T-helper 2 cell (primary cell): ENCODE measurements around the gene LCN12.

ENCODE experiments used
- DNase-seq, 5 experiments: peaks; one replicate each; pipeline versions ENCODE4 v3.0.0 to v3.0.0-alpha.2; 2012 to 2022

The LCN12 gene

DNA sequence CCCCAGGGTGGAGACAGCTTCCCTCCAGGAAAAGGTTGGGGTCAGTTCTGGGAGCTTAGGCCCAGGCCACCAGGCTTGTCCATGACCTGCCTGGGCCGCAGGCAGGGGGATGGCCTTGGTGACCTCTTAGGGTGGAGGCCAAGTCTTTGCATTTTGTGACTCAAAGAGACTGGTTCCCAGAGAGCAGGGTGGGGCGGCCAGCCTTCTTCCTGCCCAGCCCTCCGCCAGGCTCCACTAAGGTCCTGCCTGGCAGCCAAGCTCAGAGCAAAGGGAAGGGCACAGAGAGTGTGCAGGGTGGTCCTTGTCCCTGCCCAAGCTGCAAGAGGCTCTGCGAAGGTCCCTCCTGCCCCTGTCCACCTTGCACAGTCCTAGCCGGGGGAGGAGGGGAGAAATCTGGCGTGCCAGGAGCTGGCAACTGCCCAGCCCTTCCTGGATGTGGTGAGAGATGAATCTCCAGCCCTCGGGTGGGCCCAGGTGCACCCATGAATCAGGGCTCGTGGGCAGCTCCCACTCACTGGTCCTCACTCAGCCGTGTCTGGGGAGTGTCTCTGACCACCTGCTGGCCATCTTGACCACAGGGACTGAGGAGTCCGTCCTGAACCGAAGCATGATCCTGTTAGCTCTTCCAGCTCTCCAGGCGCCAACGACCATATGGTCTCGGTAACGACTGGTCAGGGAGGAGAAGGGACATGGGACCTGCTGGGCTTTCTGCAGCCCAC lies 22.9 kb downstream of the LCN12 start:
- peak in 1 of 5 experiments; percentile 23 for DNase-seq

DNA sequence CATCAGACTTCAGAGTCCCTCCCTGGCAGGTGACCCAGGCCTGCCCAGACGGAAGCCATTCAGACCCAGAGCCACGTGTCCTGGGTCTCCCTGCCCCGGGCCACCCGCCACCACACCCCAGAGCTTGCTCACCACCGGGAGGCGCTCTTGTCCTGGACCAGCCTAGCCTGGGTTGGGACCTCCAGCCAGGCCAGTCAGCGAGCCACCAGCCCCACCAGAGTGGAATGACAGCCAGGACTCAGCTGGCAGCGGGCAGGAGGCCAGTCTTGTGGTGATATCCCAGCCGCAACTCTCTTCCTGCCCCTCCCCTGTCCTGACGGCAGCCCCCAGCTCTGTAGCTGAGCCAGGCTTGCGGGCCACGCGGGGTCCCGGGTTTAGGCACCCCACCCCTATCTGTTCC lies 23.6 kb downstream of the LCN12 start:
- peak in 1 of 5 experiments; percentile 19 for DNase-seq

DNA sequence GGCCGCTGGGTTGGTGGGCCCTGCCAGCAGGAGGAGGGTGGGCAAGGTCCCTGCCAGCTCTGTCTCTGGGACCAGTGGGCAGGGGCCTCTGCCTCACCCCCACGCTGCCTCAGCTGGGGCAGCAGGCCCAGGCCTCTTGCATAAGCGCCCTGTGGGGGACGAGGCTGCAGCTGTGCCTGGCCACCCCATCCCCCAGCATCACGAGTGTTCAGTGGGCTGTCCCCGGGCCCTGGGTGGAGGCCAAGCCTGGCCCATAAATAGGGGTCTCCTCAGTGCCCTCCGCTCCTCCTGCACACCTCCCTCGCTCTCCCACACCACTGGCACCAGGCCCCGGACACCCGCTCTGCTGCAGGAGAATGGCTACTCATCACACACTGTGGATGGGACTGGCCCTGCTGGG lies 25.1 kb downstream of the LCN12 start, which contains the start of gene PTGDS:
Gene PTGDS (plus strand): TSS at position 282 of the 400 bp plus-strand sequence. CDS start 75 bp downstream, at position 357.
- DNase-seq: no peak

DNA sequence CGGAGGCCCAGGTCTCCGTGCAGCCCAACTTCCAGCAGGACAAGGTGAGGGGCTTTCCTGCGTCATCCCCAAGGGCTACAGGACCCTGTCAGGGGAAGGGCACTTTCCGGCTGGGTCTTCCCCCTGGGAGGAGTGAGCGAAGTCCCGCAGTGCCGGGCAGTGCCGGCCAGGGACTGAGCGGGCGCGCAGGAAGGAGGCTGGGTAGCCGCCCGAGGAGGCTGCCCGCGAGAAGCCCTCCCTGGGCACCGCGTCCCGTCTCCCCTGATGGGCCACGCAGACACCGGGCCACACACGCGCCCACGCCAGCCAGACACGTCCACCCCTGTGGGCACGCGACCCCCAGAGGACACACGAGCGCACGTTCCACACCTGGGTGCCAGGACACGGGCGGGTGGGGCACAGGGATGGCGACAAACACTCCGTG lies 25.6 kb downstream of the LCN12 start:
- no peak for DNase-seq

DNA sequence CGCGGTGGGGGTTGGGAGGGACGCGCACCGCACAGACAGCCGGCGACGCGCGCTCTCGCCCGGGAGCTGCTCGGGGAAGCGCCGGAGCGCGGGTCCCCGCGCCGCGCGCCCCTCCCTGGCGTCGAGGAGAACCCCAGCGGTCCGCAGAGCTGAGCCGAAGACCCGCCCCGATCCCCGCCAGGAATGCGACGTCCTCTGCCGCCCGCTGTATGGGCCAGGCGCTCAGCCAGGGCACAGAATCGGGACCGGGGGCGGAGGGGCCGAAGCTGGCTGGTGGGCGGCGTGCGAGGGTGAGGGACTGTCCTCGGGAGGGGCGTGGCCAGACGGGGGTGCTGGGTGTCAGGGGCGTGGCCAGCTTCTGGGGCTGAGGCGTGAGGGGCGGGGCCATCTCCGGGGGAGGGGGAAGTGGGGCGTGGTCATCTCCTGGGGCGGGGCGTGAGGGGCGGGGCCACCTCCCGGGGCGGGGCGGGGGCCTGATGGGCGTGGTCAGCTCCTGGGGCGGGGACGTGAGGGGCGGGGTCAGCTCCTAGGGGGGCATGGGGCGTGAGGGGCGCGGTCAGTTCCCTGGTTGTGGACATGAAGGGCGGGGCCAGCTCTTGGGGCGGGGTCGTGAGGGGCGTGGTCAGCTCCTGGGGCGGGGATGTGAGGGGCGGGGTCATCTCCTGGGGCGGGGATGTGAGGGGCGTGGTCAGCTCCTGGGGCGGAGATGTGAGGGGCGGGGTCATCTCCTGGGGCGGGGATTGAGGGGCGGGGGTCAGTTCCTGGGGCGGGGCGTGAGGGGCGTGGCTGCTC lies 26.2 kb downstream of the LCN12 start:
- DNase-seq: peak; percentile 45 to 75 (median 70)

DNA sequence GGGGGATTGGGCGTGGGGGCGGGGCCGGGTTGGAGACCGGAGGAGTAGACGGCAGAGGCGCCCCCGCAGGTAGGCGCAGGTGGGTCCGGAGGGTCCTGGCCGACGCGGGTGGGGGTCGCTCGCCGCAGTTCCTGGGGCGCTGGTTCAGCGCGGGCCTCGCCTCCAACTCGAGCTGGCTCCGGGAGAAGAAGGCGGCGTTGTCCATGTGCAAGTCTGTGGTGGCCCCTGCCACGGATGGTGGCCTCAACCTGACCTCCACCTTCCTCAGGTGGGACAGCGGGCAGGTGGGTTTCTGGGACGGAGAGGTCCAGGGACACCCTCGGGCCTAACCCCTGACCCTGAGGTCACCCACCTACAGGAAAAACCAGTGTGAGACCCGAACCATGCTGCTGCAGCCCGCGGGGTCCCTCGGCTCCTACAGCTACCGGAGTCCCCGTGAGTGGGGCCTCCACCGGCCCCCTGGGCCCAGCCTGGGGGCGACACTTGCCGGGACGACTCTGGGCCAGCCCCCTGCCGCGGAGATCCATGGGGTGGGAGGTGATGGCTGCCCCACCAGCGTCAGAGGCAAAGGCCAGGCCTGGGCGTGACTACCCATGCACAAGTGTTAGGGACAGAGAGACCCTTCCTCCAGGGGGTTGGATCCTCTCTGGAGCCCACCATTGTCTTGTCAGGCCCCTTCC lies 26.9 kb downstream of the LCN12 start:
- no peak for DNase-seq

DNA sequence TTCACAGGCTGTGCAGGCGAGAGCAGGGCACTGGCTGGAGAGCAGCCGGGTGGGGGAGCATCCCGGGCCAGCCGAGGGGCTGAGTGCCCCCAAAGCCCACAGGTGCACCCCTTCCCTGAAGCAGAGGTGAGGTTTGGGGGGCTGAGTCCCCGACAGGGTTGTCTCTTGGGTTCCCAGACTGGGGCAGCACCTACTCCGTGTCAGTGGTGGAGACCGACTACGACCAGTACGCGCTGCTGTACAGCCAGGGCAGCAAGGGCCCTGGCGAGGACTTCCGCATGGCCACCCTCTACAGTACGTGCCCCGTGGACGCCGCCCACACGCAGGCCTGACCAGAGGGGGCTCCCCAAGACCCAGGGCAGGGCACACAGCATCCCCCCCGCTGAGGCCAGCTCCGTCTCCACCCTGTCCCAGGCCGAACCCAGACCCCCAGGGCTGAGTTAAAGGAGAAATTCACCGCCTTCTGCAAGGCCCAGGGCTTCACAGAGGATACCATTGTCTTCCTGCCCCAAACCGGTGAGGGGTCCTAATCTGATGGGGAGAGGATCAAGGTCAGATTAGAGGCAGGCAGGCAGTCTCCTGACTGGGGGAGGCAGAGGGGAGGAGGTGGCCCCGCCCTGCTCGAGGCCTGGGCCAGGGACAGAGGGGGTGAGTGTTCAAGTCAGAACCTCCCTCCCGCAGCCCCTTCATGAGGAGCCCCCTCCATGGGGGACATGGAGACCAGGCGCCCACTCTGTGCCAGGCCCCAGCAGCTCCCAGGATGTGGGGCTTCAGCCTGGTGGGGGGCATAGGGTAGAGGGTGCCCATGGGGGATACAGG lies 27.9 kb downstream of the LCN12 start:
- no peak for DNase-seq

DNA sequence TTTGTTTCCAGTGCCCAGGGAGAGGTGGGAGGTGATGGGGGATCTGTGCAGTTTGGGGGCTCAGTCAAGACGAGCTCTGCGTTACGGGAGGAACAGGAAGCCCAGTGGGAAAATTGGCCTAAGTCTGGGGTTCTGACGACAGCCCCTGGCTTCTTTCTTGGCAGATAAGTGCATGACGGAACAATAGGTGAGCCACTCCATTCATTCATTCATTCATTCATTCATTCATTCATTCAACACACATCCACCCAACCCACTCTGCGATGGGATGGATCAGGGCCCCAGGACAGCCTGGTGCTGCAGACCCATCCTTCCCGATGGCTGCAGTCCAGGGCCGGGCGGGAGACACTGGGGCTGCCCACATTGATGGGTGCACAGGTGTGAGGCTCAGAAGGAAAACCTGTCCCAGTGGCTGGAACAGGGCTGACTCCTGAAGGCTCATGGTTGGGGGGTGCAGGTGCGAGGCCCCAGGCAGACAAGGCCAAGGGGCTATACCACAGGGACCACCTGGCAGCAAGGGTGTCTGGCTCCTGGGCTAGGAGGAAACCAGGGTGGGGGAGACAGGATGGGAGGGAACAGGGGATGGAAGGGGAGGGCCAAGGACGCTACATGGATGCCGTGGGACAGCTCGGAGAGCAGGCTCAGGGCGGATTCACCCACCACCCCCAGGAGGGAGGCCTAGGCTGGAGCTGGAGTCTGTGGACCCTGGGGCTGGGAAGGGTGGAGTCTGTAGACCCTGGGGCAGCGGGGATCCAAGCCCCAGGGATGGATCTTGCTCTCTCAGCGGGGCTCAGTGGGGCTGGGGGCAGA lies 28.8 kb downstream of the LCN12 start:
- no peak for DNase-seq

DNA sequence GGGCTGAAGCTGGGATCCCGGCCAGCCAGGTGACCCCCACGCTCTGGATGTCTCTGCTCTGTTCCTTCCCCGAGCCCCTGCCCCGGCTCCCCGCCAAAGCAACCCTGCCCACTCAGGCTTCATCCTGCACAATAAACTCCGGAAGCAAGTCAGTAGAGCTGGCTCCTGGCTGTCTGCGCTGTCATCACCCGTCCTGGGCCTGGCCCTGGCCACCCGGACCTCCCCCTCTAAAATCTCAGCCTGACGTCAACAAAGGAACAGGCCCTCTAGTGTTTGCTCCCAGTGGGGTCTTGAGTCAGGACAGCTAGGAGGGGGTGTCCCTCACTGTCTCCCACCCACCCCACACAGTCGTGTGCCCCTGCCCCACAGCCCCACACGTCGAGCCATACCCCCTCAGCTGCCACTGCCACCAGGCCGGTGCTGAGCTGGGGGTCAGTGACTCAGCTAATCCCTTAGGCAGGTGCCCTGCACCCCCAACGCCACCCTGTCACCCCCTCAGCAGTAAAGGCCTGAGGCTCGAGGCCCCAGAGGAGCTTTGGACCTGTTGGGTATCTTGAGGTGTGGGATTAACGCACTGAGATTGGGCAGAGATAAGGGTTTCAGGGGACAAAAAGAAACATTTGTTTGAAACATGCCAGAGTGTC lies 29.6 kb downstream of the LCN12 start:
- no peak for DNase-seq

DNA sequence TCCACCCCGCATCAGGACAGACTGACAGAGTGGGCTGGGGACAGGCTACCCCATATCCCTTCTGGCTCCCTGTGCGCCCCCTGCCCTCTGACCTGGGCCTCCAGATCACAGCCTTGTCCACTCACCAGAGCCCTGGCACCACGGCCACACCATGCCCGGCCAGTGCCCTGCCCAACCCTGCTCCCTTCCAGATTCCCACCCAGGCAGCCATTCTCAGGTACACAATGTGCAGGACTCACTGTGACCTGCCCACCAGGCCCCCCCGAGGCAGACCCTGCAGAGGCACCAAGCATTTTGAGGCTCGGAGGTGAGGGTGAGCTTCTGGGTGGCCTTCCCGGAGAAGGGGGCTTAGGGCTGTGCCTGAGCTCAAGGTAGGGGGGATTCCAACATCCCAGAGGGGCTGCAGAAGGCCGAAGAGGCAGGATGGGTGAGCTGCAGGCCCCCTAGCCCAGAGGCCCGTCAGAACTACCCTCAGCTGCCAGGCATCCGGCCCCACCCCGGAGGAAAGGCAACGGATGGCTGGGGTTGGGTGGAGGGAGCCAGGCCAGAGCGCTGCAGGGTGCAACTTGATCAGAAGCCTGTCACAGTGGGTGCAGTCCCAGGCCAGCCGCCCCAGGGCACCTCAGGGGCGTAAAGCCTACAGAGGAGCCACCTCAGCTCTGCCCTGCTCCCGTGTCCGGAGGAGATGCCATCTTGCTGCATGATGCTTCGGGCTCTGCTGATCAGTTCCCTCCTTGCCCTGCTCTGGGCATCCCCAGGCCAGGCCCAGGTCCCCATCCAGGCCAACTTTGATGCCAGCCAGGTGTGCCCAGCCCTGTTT lies 30.4 kb downstream of the LCN12 start, which contains the start of gene LCNL1:
Gene LCNL1 (plus strand): TSS at position 762 of the 820 bp plus-strand sequence. CDS start 594 bp downstream, outside the sequence.
- no peak for DNase-seq

DNA sequence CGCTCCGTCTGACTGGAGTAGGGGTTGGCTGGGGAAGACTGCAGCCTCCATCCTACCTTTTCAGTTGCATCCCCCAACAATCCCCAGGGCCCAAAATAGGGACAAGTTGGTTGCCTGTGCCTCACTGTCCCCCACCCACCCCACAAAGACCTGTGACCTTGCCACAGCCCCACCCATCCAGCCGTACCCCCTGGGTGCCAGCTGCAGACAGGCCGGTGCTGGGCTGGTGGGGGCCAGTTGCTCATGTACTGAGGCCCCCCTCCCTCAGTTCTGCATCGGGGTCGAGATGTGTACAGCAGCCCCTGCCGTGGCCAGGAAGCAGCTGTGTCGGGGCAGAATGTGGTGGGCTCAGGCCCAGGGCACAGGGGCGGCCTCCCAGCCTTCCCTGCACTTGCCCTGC lies 31.1 kb downstream of the LCN12 start:
- DNase-seq: no peak

DNA sequence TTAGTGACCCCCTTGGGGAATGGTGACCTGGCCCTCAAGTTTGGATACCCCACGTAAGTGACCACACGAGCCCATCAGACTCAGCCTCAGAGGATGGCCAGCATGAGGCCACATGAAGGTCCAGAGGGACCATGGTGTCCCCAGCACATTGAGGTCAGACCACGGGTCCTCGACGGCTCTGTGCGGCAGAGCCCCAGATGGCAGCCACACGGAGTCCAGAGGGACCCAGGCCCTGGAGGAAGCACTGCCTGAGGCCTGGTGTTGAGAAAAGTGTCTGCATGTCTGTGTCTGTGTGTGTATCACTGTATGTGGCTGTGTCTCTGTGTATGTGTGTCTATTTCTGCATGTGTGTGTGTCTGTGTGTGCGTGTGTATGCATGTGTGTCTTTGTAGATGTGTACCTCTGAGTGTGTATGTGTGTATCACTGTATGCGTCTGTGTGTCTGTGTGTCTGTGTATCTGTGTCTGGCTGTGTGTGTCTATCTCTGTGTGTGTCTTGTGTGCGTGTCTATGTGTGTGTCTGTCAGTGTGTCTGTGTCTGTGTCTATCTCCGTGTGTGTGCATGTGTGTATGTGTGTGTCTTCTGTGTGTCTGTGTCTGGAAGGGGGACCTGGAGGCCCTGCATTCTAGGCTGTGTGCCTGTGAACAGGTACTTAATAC lies 31.7 kb downstream of the LCN12 start:
- no peak for DNase-seq

DNA sequence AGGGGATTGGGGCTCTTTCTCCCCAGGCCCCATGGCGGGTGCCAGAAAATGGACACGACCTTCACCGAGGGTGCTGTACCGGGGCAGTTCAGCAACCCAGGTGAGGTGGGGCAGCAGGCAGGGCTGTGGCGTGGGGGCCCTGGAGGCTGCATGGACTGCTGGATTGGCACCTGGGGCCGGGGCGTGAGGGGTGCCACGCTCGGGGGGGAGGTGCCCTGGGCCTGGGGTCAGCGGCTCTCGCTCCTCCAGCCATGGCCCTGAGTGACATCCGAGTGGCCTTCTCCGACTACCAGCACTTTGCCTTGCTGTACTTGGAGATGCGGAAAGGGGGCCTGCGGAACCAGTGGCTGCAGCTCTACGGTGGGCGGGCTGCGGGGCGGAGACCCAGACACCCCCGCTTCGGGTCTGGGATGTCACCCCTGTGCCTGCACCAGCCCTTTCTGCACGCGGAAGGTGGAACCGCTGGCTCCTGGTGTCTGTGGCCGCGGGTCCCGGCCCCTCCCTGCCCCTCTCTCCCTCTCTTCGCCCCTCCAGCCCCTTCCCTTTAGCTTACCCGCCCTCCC lies 32.5 kb downstream of the LCN12 start:
- DNase-seq: no peak

DNA sequence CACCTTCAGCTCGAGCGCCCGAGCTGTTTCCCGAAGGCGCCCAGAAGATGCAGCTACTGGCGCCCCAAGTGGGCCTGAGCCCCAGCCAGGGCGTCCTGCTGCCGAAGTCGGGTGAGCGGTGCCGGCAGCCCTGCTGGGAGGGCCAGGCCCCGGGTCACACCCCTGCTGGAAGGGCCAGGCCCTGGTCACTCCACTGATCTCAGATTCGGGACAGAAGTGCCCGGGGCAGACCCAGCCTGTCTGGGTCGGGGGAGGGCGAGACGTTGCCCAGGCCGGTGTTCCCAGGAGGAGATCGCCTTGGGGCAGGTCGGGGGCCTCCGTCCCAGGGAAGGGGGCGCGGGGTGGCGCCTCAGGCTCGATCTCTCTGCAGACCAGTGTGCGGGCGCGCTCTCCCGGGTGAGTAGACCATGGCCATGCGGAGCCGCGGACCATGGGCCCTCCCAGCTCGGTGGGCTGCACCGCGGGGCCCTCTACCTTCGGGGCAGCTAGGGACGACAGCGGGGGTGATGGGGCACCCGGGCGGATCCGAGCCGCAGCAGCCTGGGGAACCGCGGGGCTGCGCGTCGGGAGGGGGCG lies 33.0 kb downstream of the LCN12 start:
- no peak for DNase-seq

DNA sequence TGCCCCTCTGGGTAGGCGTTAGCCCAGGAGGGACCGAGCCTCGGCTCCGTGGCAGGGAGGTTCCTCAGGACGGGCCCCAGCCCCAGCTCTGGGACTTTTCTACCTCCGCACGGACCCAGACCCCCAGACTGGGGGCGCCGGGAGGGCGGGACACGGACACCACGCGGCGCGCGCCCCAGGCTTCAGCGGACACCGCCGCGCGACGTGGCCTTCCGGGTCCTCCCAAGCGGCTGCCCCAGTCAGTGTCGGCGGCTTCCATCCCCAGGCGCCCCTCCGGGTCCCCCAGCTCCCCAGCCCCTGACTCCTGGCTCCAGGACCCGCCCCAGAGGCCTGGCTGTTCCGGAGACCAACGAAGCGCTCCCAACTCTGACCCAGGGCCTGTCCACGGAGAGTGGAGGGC lies 33.8 kb downstream of the LCN12 start:
- no peak for DNase-seq

DNA sequence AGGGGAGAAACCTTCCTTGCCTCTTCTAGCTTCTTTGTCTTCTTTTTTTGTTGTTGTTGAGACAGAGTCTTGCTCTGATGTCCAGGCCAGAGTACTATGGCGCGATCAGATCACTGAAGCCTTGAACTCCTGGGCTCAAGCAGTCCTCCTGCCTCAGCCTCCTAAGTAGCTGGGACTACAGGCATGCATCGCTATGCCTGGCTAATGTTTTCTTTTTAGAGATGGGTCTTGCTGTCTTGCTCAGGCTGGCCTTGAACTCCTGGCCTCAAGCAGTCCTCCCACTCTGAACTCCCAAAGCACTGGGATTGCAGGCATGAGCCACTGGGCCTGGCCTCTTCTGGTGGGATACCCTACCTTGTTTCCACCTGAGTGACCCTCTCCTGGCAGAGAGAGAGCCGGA lies 36.8 kb downstream of the LCN12 start:
- no peak for DNase-seq

DNA sequence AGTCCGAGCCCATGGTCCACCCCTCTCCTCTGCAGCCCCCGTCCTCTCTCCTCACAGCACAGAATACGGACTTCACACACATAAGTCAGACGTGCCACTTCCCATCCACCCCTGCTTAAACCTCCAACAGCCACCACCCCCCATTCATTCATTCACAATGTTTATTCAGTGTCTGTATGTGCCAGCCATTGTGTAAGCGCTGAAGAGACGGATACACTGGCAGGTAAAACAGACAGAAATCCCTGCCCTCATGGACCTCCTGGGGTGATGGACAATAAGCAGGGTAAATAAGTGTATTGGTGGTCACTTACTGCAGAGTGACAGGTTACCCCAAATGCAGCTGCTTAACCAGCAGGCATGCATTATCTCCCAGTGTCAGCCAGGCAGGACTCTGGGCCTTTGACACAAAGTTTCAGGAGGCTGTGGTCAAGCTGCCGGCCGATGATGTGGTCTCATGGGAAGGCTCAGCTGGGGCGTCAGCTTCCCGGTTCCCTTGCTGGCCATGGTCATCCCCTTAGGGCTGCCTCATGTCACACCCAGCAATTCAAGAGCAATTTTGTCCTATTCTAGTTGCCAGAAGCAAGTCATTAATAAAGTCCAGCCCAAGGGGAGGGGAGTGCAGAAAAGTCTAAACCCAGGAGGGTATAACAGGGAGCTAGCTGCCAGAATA lies 38.3 kb downstream of the LCN12 start:
- no peak for DNase-seq
